HG02623 (cell line): ENCODE results near the gene SPRYD3.
A peak's percentile ranks its signal among the peaks of the same experiment; 100 is the strongest.

Source experiments
- ATAC-seq: cut with Tn5 transposase; IDR thresholded peaks from one replicate; pipeline ENCODE4 v1.9.1; 2021; ENCODE audit warnings: moderate library complexity; ENCODE audit not compliant: unreplicated experiment

The SPRYD3 gene

DNA sequence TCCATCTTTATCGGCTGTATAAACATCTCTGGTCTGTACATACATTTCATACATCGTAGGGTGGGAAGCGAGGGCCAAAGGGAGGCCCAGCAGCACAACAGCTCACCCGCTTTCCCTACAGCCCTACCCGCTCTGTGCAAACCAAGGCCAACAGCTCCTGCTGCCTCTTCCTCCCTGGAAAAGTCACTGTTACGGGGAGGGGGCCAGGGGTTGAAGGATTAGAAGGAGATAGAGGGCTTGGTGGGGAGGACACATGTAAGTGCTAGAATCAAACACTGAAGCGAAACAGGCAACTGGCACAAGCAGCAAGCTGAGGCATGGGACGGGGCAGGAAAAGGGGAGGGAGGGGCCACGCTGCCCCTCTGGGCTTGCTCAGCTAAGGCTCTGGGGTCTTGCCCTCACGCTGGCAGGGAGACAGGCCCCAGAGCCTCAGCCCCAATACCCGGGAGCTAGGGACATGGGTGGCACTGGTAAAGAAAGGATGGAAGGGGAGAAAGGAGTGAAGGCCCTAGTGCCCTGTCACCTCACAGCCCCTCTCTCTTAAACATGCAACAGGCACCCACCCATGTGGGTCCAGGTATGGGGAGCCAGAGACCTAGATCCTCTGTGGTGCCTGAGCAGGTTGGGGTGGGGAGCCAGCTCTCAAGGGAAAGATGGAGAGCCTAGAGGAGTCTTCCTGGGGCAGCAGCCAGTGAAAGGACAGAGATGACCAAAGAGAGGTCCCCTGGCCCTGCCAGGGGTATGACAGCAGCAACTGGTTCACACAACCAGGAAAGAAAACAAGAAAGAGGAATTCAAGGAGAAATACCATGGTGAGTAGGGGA, 14.4 kb downstream of the SPRYD3 start:
- no peak for ATAC-seq

DNA sequence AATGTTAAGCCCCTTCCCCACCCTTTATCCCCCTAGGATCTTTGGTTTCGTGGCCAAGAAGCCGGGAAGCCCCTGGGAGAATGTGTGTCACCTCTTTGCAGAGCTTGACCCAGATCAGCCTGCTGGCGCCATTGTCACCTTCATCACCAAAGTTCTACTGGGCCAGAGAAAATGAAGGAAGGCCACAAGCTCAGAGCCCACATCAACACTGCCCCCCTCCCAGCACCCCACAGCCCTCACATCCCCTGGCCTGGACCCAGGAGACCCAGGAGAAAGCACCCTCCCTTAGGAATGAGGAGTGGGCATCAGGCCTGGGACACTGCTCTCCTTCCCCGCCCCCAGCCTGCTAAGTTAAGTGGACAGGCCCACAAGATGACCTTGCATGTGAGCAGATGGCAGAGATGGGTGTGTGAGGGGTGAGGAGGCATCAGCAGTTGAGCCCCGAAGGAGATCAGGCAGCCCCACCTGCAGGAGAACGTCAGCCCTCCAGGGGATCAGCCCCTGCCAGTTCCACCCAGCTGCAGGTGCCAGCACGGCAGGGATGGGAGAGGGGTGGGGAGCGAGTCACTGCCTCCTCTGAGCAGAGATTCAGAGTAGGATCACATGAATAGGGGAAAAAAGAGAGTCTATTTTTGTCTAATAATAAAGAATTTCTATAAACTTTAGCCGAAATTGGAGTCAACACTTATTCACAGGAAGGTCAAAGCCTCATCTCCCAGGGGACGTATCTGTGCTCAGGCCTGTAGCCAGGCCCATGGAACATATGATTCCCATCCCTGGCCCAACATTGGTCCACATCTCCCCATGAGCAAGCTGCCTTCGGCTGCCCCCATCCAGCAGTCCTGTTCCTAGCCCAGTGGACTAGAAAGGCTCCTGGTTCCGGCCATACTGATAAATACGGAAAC, 15.2 kb downstream of the SPRYD3 start:
- ATAC-seq: no peak

DNA sequence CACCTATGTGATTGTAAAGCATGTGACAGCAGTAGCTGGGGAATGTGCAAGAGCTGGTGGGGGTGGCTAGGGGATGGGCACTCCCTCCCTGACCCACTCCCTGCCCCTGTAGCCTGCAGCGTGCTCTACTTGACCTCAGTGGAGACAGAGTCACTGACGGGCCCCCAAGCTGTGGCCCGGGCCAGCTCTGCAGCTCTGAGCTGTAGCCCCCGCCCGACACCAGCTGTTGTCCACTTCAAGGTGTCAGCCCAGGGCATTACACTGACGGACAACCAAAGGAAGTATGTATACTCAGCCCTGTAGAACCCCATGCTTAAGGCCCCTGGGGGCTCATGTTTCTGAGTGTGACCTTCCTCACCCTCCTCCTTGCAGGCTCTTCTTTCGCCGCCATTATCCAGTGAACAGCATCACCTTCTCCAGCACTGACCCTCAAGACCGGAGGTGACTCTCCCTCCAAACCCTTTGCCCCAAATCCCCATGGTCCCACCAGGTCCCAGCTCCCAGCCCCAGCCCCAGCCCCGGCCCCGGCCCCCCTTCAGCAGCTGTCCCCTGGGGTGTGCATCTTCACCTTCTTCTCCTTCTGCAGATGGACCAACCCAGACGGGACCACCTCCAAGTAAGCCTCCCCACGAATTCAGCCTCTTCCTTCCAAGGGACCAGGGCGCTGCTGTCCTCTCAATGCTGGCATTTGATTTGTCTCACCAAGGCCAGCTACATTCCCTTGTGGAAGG, 16.0 kb downstream of the SPRYD3 start:
- no peak for ATAC-seq

DNA sequence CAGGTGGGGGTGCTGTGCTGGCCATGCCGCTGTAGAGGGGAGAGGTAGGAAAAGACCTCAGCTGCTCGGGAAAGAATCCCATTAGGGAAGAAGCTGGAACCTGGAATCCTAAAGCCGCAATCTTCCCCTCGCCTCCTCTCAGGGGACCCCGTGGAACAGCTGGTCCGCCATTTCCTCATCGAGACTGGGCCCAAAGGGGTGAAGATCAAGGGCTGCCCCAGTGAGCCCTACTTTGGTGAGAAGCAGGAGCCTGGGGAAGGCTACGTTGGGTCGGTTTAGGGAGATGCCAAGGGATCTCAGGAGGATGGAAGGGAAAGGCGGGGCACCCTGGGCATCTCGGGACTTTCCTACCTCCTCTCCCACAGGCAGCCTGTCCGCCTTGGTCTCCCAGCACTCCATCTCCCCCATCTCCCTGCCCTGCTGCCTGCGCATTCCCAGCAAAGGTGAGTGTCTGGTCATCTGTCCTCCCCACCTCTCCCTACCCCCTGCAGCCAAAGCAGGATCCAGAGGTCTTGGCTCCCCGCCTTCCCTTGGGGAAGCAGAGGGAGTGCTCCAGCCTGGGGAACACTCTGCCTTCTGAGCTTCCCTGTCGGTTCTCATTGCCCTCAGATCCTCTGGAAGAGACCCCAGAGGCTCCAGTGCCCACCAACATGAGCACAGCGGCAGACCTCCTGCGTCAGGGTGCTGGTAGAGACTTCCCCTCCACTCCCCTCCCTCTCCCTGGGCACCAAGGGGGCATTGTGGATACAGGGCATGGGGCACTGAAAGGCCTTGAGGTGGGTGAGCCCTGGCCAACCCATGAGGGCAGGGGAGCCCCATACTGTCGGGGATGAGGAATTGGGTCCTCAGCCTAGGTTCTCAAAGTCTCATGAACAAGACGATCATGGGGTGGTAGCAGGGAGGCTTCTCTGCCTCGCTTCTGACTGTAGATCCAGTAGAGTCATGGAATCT, 16.9 kb downstream of the SPRYD3 start:
- no peak for ATAC-seq

DNA sequence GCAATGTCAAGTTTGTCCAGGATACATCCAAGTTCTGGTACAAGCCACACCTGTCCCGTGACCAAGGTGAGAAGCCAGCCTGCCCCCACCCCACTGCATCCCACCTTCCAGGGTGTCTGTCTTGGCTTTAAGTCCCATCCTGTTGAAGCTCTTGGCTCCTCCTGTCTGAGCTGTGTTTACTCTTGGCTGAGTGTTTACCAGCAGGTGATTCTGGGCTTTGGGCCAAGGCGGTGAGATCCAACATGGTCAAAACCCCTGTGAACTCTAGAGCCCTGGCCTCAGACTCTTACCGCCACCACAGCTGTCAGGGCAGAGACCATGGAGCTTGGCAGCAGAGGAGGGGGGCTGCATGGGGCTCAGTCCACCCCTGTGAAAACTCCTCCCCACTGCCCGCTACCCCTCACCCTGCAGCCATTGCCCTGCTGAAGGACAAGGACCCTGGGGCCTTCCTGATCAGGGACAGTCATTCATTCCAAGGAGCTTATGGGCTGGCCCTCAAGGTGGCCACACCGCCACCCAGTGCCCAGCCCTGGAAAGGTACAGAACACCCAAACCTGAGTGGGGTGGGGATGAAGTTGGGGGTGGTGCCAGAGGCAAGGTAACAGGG, 17.7 kb downstream of the SPRYD3 start:
- ATAC-seq: no peak

DNA sequence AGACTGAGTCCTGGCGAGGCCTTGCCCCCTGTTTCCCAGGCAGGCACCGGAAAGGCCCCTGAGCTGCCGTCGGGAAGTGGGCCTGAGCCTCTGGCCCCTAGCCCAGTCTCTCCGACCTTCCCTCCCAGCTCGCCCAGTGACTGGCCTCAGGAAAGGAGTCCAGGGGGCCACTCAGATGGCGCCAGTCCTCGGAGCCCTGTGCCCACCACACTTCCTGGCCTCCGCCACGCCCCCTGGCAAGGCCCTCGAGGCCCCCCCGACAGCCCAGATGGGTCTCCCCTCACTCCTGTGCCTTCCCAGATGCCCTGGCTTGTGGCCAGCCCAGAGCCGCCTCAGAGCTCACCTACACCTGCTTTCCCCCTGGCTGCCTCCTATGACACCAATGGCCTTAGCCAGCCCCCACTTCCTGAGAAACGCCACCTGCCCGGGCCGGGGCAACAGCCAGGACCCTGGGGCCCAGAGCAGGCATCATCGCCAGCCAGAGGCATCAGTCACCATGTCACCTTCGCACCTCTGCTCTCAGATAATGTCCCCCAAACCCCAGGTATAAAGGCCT, 18.4 kb downstream of the SPRYD3 start:
- no peak for ATAC-seq

DNA sequence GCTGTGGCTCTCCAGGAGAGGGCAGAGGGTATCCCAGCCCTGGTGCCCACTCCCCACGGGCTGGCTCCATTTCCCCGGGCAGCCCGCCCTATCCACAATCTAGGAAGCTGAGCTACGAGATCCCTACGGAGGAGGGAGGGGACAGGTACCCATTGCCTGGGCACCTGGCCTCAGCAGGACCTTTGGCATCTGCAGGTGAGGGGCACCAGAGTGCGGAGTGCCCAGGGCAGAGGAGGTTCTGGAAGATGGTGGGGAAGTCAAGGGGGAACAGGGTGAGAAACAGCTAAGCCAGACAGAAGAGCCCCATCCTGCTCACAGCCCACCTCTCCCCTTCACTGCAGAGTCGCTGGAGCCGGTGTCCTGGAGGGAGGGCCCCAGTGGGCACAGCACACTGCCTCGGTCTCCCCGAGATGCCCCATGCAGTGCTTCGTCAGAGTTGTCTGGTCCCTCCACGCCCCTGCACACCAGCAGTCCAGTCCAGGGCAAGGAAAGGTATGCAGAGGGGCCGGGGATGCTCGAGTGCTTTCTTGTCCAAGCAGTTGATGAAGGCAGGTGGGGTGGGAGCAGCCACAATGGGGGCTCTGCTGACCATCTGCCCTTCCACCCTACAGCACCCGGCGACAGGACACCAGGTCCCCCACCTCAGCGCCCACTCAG, 19.0 kb downstream of the SPRYD3 start:
- ATAC-seq: no peak

DNA sequence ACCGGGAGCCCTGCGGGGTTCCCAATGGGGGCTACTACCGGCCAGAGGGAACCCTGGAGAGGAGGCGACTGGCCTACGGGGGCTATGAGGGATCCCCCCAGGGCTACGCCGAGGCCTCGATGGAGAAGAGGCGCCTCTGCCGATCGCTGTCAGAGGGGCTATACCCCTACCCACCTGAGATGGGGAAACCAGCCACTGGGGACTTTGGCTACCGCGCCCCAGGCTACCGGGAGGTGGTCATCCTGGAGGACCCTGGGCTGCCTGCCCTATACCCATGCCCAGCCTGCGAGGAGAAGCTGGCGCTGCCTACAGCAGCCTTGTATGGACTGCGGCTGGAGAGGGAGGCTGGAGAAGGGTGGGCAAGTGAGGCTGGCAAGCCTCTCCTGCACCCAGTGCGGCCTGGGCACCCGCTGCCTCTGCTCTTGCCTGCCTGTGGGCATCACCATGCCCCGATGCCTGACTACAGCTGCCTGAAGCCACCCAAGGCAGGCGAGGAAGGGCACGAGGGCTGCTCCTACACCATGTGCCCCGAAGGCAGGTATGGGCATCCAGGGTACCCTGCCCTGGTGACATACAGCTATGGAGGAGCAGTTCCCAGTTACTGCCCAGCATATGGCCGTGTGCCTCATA, 19.6 kb downstream of the SPRYD3 start:
- ATAC-seq: no peak

DNA sequence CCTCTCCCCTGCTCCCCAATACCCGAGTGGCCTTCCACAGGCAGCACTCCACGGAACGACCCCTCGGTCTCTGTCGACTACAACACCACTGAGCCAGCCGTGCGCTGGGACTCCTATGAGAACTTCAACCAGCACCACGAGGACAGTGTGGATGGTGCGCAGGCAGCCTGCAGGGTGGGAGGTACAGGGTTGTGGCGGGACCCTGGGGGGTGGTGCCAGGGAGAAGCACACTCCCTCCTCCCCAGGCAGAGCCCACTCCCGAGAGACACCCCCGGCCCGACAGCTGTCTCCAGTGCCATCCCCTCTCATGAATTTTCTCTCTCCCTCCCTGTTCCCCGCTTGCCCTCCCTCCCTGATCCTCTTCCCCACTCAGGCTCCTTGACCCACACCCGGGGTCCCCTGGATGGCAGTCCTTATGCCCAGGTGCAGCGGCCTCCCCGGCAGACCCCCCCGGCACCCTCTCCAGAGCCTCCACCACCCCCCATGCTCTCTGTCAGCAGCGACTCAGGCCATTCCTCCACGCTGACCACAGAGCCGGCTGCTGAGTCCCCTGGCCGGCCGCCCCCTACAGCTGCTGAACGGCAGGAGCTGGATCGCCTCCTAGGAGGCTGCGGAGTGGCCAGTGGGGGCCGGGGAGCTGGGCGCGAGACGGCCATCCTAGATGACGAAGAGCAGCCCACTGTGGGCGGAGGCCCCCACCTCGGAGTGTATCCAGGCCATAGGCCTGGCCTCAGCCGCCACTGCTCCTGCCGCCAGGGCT, 20.3 kb downstream of the SPRYD3 start:
- no peak for ATAC-seq

DNA sequence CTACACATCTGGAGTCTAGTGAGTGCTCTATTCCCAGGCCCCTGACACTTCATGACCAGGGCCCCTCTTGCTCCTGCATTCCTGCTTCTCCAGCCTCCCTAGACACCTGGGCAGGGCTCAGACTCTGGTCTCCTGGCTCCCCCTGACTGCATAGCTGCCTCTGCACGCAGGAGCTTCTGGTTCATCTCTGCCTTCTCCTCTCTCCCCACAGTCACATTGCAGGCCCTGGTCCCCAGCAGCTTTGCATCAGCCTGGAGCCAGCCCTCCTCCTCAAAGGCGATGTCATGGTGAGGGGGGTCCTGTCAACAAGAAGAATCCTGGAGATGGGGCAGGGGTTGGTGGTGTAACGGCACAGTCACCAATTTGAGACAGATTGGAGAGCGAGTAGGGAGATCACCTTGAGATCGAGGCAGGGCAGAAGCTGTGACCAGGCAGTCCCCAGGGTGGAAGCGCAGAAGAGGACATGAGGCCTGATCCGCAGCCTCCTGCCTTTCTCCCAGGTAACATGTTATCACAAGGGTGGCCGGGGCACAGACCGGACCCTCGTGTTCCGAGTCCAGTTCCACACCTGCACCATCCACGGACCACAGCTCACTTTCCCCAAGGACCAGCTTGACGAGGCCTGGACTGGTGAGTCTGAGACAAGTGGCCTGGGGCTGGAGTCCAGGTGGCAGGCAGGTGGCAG, 21.2 kb downstream of the SPRYD3 start:
- no peak for ATAC-seq

DNA sequence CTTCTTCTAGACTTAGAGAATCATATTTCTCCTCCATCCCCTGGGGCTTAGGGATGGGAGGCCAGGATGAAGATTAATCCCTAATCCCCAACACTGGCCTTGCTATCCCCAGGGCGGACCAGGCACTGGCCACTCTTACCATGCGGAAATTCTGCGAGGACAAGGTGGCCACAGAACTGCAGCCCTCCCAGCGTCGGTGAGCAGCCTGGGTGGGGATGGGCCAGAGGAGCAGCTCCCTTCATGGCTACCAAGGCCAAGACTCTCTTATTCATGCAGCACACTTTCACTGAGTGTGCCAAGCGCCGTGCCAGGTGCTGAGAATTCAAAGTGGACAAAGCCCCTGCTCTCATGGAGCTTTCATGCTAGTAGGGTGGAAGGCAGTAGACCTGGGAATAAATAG, 22.3 kb downstream of the SPRYD3 start:
- ATAC-seq: no peak

DNA sequence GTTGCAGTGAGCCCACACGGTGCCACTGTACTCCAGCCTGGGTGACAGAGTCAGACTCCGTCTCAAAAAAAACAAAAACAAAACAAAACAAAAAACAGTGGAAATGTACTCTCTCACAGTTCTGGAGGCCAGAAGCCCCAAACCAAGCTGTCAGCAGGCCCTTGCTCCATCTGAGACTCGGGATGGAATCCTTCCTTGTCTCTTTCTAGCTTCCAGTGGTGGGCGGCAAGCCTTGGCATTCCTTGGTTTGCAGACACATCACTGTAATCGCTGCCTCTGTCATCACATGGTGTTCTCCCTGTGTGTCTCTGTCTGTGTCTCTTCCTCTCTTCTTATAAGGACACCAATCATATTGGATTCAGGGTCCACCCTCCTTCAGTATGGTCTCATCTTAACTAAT, 22.9 kb downstream of the SPRYD3 start:
- ATAC-seq: no peak

DNA sequence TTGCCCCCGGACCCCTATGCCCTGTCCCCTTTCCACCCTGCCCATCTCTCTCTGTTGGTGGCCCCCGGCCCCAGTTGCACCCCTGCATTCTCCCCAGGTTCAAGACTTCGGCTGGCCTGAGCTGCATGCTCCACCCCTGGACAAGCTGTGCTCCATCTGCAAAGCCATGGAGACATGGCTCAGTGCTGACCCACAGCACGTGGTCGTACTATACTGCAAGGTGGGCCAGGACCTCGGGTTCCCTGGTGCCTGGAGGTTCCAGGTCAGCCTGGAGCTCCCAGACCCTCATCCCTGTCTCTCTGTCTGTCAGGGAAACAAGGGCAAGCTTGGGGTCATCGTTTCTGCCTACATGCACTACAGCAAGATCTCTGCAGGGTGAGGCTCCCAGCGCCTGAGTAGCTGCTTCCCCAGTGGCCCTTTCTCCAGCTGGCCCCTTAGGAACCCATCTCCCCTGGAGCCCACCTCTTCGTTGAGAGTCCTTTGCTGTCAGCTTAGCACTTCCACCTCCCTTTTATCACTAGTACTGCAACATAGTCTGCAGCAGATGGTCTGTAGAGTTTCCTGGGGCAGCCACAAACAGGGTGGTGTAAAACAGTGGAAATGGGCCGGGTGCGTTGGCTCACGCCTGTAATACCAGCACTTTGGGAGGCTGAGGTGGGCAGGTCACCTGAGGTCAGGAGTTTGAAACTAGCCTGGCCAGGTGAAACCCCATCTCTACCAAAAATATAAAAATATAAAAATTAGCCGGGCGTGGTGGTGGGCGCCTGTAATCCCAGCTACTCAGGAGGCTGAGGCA, 23.5 kb downstream of the SPRYD3 start:
- no peak for ATAC-seq

DNA sequence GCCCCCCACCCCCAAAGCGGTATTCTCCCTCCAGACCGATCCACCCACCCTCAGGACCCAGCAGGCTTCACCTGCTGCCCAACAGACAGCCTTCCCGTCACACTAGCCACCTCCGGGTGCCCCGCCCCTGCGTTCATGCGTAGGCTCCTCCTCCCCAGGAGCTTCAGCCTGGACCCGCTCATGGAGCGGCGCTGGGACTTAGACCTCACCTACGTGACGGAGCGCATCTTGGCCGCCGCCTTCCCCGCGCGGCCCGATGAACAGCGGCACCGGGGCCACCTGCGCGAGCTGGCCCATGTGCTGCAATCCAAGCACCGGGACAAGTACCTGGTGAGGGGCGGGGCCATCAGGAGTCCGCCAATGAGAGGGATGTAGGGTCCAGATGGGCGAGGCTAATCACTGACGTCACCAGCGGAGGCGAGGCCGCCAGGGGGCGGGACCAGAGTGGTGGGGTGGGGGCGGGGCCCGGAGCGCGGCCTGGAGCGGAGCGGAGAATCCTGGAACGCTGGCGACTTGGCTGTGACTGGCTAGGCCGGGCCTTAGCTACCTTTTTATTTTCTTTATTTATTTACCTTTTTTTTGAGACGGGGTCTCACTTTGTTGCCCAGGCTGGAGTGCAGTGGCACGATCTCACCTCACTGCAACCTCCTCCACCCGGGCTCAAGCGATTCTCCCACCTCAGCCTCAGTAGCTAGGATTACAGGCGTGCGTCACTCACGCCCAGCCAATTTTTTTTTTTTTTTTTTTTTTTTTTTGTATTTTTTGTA, 24.9 kb downstream of the SPRYD3 start:
- peak; percentile 89 for ATAC-seq

DNA sequence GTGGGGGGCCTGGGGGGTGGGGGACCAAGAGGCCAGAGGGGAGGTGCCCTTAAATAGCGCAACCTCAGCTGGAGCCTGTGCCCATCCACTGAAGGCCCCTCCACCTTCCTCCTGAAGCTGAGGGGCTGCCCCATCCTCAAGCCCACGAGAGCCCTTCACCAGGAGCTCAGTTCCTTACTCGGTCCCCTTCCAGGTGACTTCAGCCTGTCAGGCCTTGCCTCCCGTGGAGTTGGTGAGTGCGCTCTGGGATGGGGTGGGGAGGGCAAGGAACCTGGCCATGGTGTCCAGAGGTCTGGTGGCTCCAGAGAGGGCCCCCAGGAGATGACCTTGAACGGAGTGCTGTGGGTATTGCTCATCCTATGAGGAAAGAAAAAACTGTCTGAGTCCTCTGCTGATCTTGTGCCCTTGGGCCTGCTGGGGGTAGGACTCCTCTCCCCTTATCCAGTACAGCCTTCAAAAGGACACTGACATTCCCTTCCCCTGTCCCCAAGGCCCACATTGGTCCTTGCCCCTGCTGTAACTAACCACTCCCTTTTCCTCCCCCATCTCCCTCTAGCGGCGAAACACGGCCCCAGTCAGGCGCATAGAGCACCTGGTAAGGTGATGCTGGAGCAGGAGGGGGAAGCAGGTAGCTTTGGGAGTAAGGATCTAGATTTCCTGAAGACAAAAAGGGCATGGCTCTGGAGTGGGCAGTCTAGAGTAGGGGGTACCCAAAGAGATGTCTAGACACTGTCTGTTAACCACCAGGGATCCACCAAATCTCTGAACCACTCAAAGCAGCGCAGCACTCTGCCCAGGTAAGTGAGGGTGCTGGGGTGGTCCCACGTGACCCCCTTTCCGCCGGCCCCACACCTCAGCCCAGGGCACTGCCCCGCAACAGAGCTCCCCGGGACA, 25.7 kb downstream of the SPRYD3 start:
- no peak for ATAC-seq
